ES-I3 (cell line): ENCODE measurements around the gene SLC25A53.

Source experiments
- H3K36me3 ChIP-seq: 2 replicates; pipeline ENCODE4 v1.6.1; 2013; ENCODE audit warnings: mild to moderate bottlenecking, low read length, control low read depth, moderate library complexity; ENCODE audit not compliant: insufficient read depth
- H3K4me1 ChIP-seq: 2 replicates; pipeline ENCODE4 v1.6.1; 2013; ENCODE audit warnings: mild to moderate bottlenecking, control low read depth, low read length; ENCODE audit not compliant: insufficient read depth
- H3K9ac ChIP-seq: 2 replicates; pipeline ENCODE4 v1.6.1; 2013; ENCODE audit warnings: low read depth, mild to moderate bottlenecking, low read length, moderate library complexity
- H3K9me3 ChIP-seq: 2 replicates; pipeline ENCODE4 v1.6.1; 2013; ENCODE audit warnings: mild to moderate bottlenecking, low read length, moderate library complexity; ENCODE audit not compliant: control insufficient read depth, insufficient read depth

SLC25A53 gene

DNA sequence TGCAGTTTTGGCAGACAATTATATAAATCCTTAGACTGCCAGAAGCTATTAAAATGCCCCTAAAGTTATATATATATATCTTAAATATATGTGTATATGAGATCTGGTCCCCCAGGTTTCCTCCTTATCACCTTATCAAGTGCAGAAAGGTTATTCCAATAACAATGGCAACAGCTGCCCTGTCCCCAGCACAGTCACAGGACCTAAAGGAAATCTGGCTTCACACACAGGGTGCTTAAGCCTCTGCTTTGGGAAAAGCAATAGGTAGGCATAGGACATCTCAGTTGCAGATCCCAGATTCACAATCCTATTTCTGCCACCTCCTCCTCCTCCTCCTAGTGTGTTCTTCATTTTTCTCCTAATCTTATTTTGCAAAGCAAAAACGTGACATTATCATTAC is 5.8 kb downstream of the SLC25A53 start:
- H3K36me3 ChIP-seq: no peaks in the 10 kb centered on the region

DNA sequence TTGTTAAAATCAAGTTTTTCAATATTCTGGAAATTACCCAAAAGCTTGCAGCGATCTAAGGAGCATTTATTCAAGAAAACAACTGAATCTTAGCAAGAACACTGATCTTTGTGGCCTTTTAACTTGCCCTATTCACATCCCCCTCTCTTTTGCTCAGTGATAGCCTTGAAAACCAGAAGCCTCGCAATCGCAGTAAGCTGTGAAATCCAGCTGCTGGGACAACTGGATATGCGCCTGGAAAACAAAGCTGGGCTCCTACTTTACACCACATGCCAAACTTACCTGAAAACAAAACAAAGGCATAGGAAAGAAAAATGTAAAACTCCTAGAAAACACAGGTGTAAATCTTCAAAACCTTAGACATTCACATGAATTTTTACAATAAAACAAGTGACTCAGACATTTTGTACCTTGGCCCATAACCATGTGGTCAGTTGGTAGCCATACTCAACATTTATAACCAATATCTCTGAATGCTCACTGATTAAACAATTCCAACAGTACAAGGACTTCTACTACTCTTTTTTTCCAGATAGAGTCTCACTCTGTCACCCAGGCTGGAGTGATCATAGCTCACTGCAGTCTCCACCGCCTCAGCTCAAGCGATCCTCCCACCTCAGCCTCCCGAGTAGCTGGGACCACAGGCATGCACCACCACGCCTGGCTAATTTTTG is 15.6 kb downstream of the SLC25A53 start:
- Histone ChIP-seq H3K9ac (no peak overlapping the region), H3K36me3 (no peaks in the 10 kb centered on the region), H3K9me3 (no peaks in the 10 kb centered on the region), H3K4me1 (no peaks in the 10 kb centered on the region)

More for the DNA sequence above, 5.8 kb downstream of the SLC25A53 start:
- no peak overlapping the region for H3K9ac ChIP-seq
- H3K9me3 ChIP-seq: no peaks in the 10 kb centered on the region
- H3K4me1 ChIP-seq: no peaks in the 10 kb centered on the region

DNA sequence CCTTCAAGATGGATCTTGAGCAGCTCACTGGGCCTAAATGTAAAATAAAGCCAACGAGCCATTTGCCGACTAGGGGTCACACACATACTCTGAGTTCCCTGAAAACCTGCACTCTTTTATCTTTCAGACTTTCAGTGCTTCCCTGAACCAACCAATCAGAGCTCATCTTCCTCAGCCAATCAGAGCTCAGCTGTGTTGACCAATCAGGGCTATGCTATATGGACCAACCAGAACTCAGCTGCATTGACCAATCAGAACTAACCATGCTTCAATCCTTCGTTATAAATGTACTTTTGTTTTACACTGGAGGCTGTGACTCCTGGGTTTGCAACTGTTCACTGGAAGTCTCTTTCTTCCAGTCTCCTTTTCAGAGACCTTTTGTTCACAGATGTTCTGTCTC is 19.3 kb downstream of the SLC25A53 start:
- H3K9me3 ChIP-seq: no peaks in the 10 kb centered on the region
- no peaks in the 10 kb centered on the region for H3K36me3 ChIP-seq
- no peaks in the 10 kb centered on the region for H3K4me1 ChIP-seq
- H3K9ac ChIP-seq: no peak overlapping the region

DNA sequence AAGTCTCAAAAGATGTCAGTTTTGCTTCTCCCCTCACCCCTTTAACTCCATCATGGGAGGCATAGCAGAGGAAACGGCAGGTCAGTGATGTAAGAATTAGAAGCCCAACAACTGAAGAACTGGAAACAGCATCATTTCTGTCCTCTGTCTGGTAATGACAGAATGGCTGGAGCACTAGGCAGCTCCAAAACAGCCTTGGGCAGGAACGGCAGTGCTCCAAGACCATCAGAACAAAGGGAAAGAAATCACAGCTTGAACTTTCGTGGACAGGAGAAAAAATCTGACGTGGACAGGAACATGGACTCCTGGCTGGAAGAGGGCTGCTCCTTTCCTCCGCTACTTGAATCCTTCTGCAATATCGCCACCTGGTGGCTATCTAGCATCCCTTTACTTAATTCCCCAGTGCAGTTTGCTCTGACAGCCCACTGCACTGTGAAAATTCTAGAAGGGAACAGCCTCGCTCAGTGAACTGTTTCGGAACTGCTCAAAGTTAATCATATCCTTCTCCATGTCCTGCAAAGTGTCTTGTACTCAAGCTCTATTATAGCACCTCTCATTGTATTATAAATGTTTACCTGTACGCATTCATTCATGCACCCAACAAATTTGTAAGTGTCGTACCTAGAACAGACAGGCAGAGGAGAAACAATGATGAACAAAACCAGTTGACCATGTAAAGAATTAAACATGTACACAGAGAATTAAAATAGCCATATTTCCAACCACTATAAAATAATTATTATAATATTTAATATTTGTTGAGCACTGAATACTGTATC is 20.4 kb downstream of the SLC25A53 start:
- peak overlapping the region; percentile 73 for H3K9ac ChIP-seq
- no peaks in the 10 kb centered on the region for H3K9me3 ChIP-seq
- no peaks in the 10 kb centered on the region for H3K4me1 ChIP-seq
- H3K36me3 ChIP-seq: no peaks in the 10 kb centered on the region

DNA sequence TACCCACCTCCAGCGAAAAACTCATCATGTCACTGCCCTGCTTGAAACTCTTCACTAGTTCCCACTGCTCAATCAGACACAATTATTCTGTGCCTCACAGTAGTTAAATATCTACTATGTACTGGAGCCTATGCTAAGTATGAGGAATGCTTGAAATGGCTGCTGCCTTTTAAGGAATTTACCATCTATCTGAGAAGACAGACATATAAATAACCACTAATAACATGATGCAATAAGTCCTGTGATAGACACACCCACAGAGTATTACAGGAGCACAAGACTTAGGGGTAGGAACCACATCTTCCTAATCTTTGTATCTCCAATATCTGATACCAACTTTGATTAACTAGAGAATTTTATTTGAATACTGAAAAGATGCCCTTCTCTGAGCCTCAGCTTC is 21.1 kb downstream of the SLC25A53 start:
- H3K9me3 ChIP-seq: no peaks in the 10 kb centered on the region
- H3K36me3 ChIP-seq: no peaks in the 10 kb centered on the region
- no peaks in the 10 kb centered on the region for H3K4me1 ChIP-seq
- no peak overlapping the region for H3K9ac ChIP-seq

DNA sequence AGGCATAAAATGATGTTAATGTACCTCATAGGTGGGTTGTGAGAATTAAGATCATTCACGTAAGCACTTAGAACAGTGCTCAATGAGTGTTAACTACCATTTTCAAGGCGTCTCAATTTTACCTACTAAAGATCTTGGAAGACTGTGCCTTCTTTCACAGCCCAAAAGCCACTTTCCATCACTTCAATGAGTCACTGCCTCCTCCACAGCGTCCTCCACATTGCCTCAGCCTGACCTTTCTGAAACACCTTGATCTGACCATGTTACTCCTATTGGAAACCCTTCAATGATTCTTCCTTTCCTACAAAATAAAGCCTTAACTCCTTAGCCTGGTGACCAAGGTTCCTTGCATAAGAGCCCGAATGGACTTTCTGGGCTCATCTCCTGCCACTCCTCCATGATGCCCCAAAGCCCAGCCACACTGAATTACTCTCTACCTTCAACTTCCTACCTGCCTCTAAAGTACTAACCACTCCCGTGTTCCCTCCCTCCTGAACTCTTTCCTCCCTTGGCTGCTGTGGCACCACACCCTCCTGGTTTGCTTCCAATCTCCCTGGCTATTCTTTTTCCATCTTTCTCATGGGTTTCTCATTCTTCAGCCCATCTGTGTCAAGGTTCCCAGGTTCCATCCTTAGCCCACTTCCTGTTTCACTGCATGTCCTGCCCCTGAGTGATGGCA is 22.1 kb downstream of the SLC25A53 start:
- no peaks in the 10 kb centered on the region for H3K36me3 ChIP-seq
- no peaks in the 10 kb centered on the region for H3K4me1 ChIP-seq
- no peak overlapping the region for H3K9ac ChIP-seq
- H3K9me3 ChIP-seq: no peaks in the 10 kb centered on the region

DNA sequence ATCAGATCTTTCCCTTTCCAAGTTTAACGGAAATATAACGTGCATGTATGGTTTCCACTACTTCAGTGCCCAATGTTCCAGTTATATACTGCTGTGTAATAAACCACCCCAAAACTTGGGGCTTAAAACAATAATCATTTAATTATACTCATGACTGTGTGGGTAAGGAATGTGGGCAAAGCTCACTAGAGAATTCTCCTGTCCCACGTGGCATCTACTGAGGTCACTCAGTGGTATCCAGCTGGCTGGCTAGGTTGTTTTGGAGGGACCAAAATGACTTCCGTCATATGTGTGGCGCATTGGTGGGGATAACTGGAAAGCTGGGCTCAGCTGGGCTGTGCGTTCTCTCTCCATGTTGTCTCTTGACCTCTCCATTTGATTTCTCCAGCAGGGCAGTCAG is 26.0 kb downstream of the SLC25A53 start:
- Histone ChIP-seq H3K36me3 (no peaks in the 10 kb centered on the region), H3K9me3 (no peaks in the 10 kb centered on the region), H3K9ac (no peak overlapping the region), H3K4me1 (no peaks in the 10 kb centered on the region)

DNA sequence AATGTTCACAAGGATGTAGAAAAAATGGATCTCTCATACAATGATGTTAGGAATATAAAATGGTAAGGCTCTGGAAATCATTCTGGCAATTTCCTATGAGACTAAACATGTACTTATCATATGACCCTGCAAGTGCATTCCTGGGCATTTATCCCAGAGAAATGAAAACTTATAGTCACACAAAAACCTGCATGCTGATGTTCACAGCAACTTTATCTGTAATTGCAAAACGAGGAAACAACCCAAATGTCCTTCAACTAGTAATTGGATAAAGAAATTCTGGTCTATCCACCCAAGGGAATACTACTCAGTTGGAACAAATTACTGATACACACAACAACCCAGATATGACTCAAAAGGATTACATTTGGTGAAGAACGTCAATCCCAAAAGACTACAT is 30.0 kb downstream of the SLC25A53 start:
- Histone ChIP-seq H3K36me3 (no peaks in the 10 kb centered on the region), H3K4me1 (no peaks in the 10 kb centered on the region), H3K9me3 (no peaks in the 10 kb centered on the region)

DNA sequence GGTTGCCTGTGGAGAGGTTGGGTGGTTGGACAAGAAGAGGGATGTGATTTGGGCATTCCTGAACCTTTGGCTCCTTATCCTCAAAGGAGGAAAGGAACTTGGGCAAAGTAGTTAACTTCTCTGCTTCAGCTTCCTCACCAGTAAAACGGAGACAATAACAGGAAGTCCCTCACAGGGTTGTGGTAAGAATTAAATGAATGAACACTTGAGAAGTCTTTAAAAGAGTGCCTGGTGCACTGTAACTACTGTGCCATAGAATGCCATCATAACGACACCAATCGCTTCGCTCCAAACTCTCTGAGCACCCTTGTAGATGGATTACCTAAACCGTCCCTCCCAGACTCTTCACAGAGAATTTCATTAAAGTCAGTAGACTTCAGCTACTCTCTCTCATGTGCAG is 34.0 kb downstream of the SLC25A53 start:
- Histone ChIP-seq H3K36me3 (no peaks in the 10 kb centered on the region), H3K4me1 (no peaks in the 10 kb centered on the region), H3K9ac (no peak overlapping the region), H3K9me3 (no peaks in the 10 kb centered on the region)

More for the DNA sequence above, 30.0 kb downstream of the SLC25A53 start:
- H3K9ac ChIP-seq: no peak overlapping the region

DNA sequence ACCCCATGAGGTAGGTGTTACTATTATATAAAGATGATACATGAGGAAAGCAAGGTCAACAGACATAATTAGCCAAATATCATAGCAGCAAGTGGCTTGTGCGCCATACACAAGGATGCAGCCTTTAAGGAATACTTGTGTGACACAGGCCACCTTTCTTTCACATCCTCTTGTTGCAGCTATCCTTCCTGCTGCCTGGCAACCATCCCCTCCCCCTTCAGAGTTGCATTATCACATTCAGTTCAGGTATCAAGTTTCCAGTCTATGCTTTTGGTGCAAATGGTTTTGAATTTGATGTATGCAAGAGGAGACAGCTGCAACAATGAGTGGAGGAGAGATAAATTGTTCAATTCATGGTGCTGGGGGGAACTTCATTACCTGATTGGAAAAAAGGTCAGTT is 38.0 kb downstream of the SLC25A53 start:
- no peaks in the 10 kb centered on the region for H3K36me3 ChIP-seq
- no peaks in the 10 kb centered on the region for H3K9me3 ChIP-seq
- no peak overlapping the region for H3K9ac ChIP-seq
- H3K4me1 ChIP-seq: peaks cover under 1% of the 10 kb centered on the region; the same call in 1 of the 2 replicates

DNA sequence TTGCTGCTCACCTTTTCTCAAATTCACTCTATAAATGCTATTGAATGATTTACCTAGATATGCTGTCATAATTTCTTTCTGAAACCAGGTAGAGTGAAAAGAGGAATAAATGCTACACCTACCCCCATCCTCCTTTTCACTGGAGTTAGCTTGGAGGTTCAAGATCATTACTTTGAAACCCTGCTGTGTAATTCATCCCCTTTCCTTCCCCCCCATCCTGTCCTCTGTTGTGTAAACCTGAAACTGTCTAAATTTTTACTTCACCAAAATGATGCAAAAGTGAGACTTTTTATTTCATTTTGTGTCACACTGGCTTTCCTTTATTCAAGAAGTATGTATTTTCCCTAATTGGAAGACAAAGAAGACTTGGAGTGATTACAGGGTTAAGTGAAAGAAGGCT is 39.0 kb downstream of the SLC25A53 start:
- no peaks in the 10 kb centered on the region for H3K36me3 ChIP-seq
- no peak overlapping the region for H3K9ac ChIP-seq

DNA sequence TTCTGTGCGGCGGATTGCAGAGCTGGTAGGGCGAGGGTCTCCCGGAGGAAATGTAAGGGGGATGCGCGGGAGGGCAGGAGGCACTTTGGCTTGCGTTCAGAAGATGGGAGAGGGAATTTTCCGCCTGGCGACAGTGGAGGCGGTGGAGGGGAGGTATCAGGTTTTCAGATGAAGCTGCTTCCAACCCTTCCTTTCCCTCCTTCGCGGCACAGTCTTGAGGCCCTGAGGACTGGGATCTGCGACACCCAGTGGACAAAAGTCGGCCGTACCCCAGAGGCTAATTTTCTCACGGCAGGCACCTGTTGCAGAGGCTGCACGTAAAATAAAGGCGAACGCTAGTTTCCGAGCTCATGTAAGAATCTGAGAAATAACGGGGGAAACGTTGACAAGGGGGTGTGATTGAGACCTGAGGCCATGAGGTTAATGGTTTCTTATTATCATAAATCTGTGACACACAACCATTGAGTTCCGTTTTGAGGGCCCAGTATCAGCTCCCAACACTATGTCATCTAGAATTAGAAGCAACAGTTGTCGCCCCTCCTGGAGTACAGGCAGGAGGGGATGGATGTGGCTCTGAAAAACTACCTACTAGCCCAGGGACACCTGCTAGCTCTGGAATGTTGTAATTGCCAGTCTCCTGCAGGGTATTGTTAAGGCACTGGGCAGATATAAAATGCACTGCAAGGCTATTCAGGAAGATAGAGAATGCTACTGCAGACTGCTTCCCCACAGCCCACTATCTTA is 43.4 kb downstream of the SLC25A53 start:
- H3K9me3 ChIP-seq: no peaks in the 10 kb centered on the region
- H3K4me1 ChIP-seq: peaks cover 4% of the 10 kb centered on the region; the same call in 1 of the 2 replicates
- no peaks in the 10 kb centered on the region for H3K36me3 ChIP-seq
- H3K9ac ChIP-seq: peak overlapping the region; percentile 87; the same call in 1 of the 2 replicates

More for the DNA sequence above, 39.0 kb downstream of the SLC25A53 start:
- Histone ChIP-seq H3K9me3 (no peaks in the 10 kb centered on the region), H3K4me1 (peaks cover 4% of the 10 kb centered on the region; the same call in 1 of the 2 replicates)

DNA sequence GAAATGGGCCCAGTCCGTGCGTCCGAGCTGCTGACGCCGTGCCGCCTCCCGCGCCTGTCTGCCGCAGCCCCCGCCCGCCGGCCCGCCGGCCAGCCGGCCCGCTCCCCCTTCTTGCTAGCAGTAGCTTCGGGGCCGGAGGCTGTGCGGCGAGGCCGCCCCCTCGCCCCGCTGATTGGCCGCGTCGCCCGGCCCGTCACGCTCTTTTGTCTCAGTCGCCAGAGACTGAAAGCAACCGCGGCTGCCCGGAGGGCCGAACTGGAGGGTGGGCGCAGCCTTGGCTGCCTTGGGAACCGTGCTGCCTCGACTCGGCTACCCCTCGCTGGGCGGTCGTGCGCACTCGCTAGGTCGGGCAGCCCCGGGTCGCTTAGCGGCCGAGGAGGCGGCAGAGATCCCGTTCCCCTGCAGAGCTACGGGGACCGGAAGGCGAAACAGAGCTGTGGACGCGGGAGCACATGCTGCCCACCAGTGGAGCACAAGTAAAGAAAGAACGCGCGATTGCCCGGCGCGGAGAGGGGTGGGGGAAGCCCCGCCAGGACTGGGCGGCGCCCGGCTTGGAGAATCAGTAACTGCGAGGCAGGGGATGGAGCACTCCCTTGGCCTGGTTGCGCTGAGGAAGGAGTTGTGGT is 44.4 kb downstream of the SLC25A53 start, which contains the start of gene ZCCHC18:
Gene ZCCHC18 (plus strand): TSS at position 198 of the 626 bp plus-strand sequence. CDS start 1,589 bp downstream, outside the sequence.
- Histone ChIP-seq H3K4me1 (peaks cover 4% of the 10 kb centered on the region; the same call in 1 of the 2 replicates), H3K36me3 (no peaks in the 10 kb centered on the region), H3K9me3 (no peaks in the 10 kb centered on the region), H3K9ac (peak within 1 kb of the TSS; percentile 87)
